ENCODE measurements around the gene PLXDC2. TPM values are rescaled to one million over a fixed set of nuclear protein-coding genes. Genes with fewer than 3 reads are reported as not detected.

Gene PLXDC2
- total RNA-seq, 1 experiment from 2014 or later, result 0.21 TPM

- intact Hi-C loops (cut with micrococcal nuclease; ENCODE audit: unreplicated experiment), result no loop called here
- no peak for ATAC-seq
- CTCF ChIA-PET, result interaction anchor here (0.6 kb wide), 1 partner anchor 1441 kb away, joined by 3 read pairs; no protein-coding TSS in a partner anchor
These were observed 256.9 kb downstream of the PLXDC2 start for GRCh38 chr10:20073167-20073566.

GRCh38 chr10:20075713-20076112 lies 259.5 kb downstream of the PLXDC2 start:
- POLR2A ChIA-PET, result no interaction called here
- BruUV-seq (replicated peaks), result no TSS peak
- intact Hi-C loops (cut with micrococcal nuclease; ENCODE audit: unreplicated experiment) (no loop called here), in situ Hi-C loops (cut with HindIII; ENCODE audit: low pct_unique_long_range_greater_than_20kb, low sequenced_read_pairs) (no loop called here)
- ATAC-seq (no peak), DNase-seq (ENCODE audit: low read depth, low spot score) (no peak)
- Histone ChIP-seq H3K9me3 (ENCODE audit: control insufficient read depth, insufficient read depth, low read depth, low read length) (no peaks in the 10 kb centered on the region), H3K36me3 (ENCODE audit: control insufficient read depth, insufficient read depth, low read length) (no peaks in the 10 kb centered on the region), H3K4me3 (ENCODE audit: low read depth in 2 of 2, low read length in 2 of 2) (no peak overlapping the region), H3K27ac (ENCODE audit: low read length) (no peak overlapping the region), H3K4me1 (ENCODE audit: control insufficient read depth, insufficient read depth, low read length) (no peaks in the 10 kb centered on the region), H3K27me3 (ENCODE audit: control insufficient read depth, insufficient read depth, low read length) (no peaks in the 10 kb centered on the region)
- TF ChIP-seq SIN3A (IDR thresholded peaks at IDR 0.05; ENCODE audit: borderline replicate concordance, insufficient read depth, low read depth, low read length) (no peak), CTCF (IDR thresholded peaks at IDR 0.05) (no peak), REST (IDR thresholded peaks at IDR 0.05; ENCODE audit: insufficient read depth in 1 of 2, low read depth in 2 of 2, low read length in 1 of 2) (no peak), POLR2AphosphoS5 (IDR thresholded peaks at IDR 0.05; ENCODE audit: low read depth, low read length) (no peak), TCF7L2 (IDR thresholded peaks at IDR 0.05; ENCODE audit: low read depth, low read length) (no peak)
- CTCF ChIA-PET, result no interaction called here

More at GRCh38 chr10:20073167-20073566, 256.9 kb downstream of the PLXDC2 start:
- BruUV-seq (replicated peaks), result no TSS peak
- no peak for DNase-seq (ENCODE audit: low read depth, low spot score)
- TF ChIP-seq REST (IDR thresholded peaks at IDR 0.05; ENCODE audit: insufficient read depth in 1 of 2, low read depth in 2 of 2, low read length in 1 of 2), result no peak
- TF ChIP-seq POLR2AphosphoS5 (IDR thresholded peaks at IDR 0.05; ENCODE audit: low read depth, low read length), result no peak
- TF ChIP-seq SIN3A (IDR thresholded peaks at IDR 0.05; ENCODE audit: borderline replicate concordance, insufficient read depth, low read depth, low read length), result no peak
- TF ChIP-seq CTCF (IDR thresholded peaks at IDR 0.05), result no peak
- no peak for TF ChIP-seq TCF7L2 (IDR thresholded peaks at IDR 0.05; ENCODE audit: low read depth, low read length)
- Histone ChIP-seq H3K27me3 (ENCODE audit: control insufficient read depth, insufficient read depth, low read length) (no peaks in the 10 kb centered on the region), H3K4me1 (ENCODE audit: control insufficient read depth, insufficient read depth, low read length) (no peaks in the 10 kb centered on the region), H3K36me3 (ENCODE audit: control insufficient read depth, insufficient read depth, low read length) (no peaks in the 10 kb centered on the region), H3K27ac (ENCODE audit: low read length) (no peak overlapping the region), H3K9me3 (ENCODE audit: control insufficient read depth, insufficient read depth, low read depth, low read length) (no peaks in the 10 kb centered on the region), H3K4me3 (ENCODE audit: low read depth in 2 of 2, low read length in 2 of 2) (no peak overlapping the region)
- POLR2A ChIA-PET, result no interaction called here
- in situ Hi-C loops (cut with HindIII; ENCODE audit: low pct_unique_long_range_greater_than_20kb, low sequenced_read_pairs), result no loop called here

All from Panc1 (cell line).